WTC11 (cell line): ENCODE data around the gene RETREG2. TPM values are rescaled to one million over a fixed set of nuclear protein-coding genes. Genes with fewer than 3 reads are reported as not detected.

ENCODE experiments used
- AR ChIP-seq: fragments of 250-450 bp; sonication (Bioruptor Pico); IDR thresholded peaks from 2 replicates; pipeline ENCODE4 v1.9.0; 2021; ENCODE audit warnings: mild to moderate bottlenecking
- CREM ChIP-seq: sonication (generic); formaldehyde crosslinking; IDR thresholded peaks from 2 replicates; pipeline ENCODE4 v1.8.1; 2022; ENCODE audit warnings: mild to moderate bottlenecking, missing genetic modification reagents, moderate library complexity
- CTCF ChIP-seq: fragments of 200-600 bp; IDR thresholded peaks from 2 replicates; pipeline ENCODE4 v1.8.0; 2022; ENCODE audit warnings: antibody characterized with exemption
- E2F1 ChIP-seq: sonication (generic); formaldehyde crosslinking; IDR thresholded peaks from 2 replicates; pipeline ENCODE4 v1.8.0; 2022; ENCODE audit warnings: mild to moderate bottlenecking, missing genetic modification reagents
- FOXK1 ChIP-seq: sonication (generic); formaldehyde crosslinking; IDR thresholded peaks from 2 replicates; pipeline ENCODE4 v1.8.0; 2022; ENCODE audit warnings: mild to moderate bottlenecking, moderate library complexity, missing genetic modification reagents
- NR2C2 ChIP-seq: sonication (generic); formaldehyde crosslinking; IDR thresholded peaks from 2 replicates; pipeline ENCODE4 v1.8.0; 2022; ENCODE audit warnings: mild to moderate bottlenecking, missing genetic modification reagents
- NR3C1 ChIP-seq: sonication (generic); formaldehyde crosslinking; conservative IDR thresholded peaks from 2 replicates; pipeline ENCODE4 v1.8.1; 2023; ENCODE audit warnings: low read depth, mild to moderate bottlenecking, missing genetic modification reagents
- OVOL2 ChIP-seq: fragments of 250-450 bp; sonication (Bioruptor Pico); IDR thresholded peaks from 2 replicates; pipeline ENCODE4 v1.9.0; 2021; ENCODE audit warnings: mild to moderate bottlenecking, borderline replicate concordance
- PRRX2 ChIP-seq: fragments of 250-450 bp; sonication (Bioruptor Pico); IDR thresholded peaks from 2 replicates; pipeline ENCODE4 v1.8.0; 2021; ENCODE audit warnings: mild to moderate bottlenecking
- RELA ChIP-seq: sonication (generic); formaldehyde crosslinking; IDR thresholded peaks from 2 replicates; pipeline ENCODE4 v1.8.1; 2022; ENCODE audit warnings: missing genetic modification reagents, mild to moderate bottlenecking, borderline replicate concordance
- SOX15 ChIP-seq: fragments of 250-450 bp; sonication (Bioruptor Pico); IDR thresholded peaks from 2 replicates; pipeline ENCODE4 v1.9.0; 2021; ENCODE audit warnings: mild to moderate bottlenecking
- ZNF138 ChIP-seq: sonication (generic); formaldehyde crosslinking; conservative IDR thresholded peaks from 2 replicates; pipeline ENCODE4 v1.8.1; 2022; ENCODE audit warnings: mild to moderate bottlenecking, moderate library complexity, missing genetic modification reagents
- ZNF219 ChIP-seq: sonication (generic); formaldehyde crosslinking; IDR thresholded peaks from 2 replicates; pipeline ENCODE4 v1.8.0; 2023; ENCODE audit warnings: missing genetic modification reagents, mild to moderate bottlenecking, borderline replicate concordance
- ZNF281 ChIP-seq: sonication (generic); formaldehyde crosslinking; IDR thresholded peaks from 2 replicates; pipeline ENCODE4 v1.8.0; 2023; ENCODE audit warnings: mild to moderate bottlenecking, missing genetic modification reagents
- ZNF425 ChIP-seq: fragments of 250-450 bp; sonication (Bioruptor Pico); conservative IDR thresholded peaks from 2 replicates; pipeline ENCODE4 v1.9.0; 2021; ENCODE audit warnings: mild to moderate bottlenecking
- total RNA-seq: library from RNA; stranded (reverse); gene quantifications from 3 replicates; pipeline ENCODE4 v1.2.3, GENCODE V29; 2021
- TF ChIP-seq, protein P1 (sequence below): sonication (generic); formaldehyde crosslinking; IDR thresholded peaks from 2 replicates; pipeline ENCODE4 v1.8.0; 2023; ENCODE audit warnings: missing genetic modification reagents
- TF ChIP-seq, protein P2 (sequence below): sonication (generic); formaldehyde crosslinking; IDR thresholded peaks from 2 replicates; pipeline ENCODE4 v1.8.0; 2022; ENCODE audit warnings: mild to moderate bottlenecking, missing genetic modification reagents
- TF ChIP-seq, protein P3 (sequence below): fragments of 250-450 bp; sonication (Bioruptor Pico); IDR thresholded peaks from 2 replicates; pipeline ENCODE4 v1.9.0; 2021; ENCODE audit warnings: mild to moderate bottlenecking, borderline replicate concordance
- TF ChIP-seq, protein P4 (sequence below): sonication (generic); formaldehyde crosslinking; IDR thresholded peaks from 2 replicates; pipeline ENCODE4 v1.8.1; 2022; ENCODE audit warnings: mild to moderate bottlenecking, moderate library complexity, missing genetic modification reagents

RETREG2 gene
- total RNA-seq, 1 experiment from 2014 or later, result 60.2 TPM

DNA sequence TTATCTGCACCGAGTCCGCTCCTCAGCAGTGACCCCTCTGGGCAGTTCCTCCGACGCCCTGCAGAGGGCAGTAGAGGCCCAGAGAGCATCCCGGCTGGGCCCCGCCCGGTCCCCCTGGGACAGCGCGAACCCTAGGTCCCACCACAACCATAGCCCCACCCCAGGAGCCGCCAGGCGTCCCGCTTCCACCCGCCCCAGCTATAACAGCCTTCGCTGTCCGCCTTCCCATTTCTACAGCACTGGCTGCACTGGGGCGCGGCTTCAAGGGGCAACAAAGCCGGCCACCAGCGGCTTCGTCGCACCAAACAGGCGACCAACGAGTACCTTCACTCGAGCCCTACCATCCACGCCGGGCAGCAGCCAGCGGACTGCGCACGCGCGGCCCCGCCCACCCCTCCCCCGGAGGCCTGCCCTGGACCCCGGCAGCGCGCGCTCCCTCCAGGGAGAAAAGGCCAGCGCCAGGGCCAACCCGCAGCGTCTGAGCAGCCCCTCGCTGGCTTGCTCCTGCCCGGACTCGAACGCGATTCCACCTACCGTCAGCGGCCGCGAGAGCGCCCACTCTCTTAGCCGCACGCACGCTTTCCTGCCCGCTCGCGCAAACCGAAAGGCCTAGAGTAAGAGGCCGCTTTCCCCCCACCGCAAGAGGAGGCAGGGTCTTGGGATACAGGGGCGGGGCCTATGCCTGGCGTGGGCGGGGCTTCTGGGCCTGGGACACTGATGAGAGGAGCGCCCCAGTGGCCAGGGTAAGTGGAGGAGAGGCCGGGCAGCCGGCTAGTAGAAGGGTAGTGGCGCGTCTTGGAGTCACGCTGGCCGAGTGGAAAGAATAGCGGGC lies 17.7 kb upstream of the RETREG2 start, which contains the start of gene NHEJ1 (continued):
- no peak for TF ChIP-seq AR
- TF ChIP-seq FOXK1 (CRISPR knock-in tag), result no peak
- TF ChIP-seq ZNF425 (CRISPR knock-in tag), result no peak
- no peak for TF ChIP-seq PRRX2
- TF ChIP-seq ZNF138, result no peak
- no peak for TF ChIP-seq NR2C2
- no peak for TF ChIP-seq ZNF219
- TF ChIP-seq, protein P1, sequence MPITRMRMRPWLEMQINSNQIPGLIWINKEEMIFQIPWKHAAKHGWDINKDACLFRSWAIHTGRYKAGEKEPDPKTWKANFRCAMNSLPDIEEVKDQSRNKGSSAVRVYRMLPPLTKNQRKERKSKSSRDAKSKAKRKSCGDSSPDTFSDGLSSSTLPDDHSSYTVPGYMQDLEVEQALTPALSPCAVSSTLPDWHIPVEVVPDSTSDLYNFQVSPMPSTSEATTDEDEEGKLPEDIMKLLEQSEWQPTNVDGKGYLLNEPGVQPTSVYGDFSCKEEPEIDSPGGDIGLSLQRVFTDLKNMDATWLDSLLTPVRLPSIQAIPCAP (CRISPR knock-in tag), result no peak
- TF ChIP-seq CTCF, result peak; percentile 98
- no peak for TF ChIP-seq NR3C1 (CRISPR knock-in tag)
- TF ChIP-seq, protein P2, sequence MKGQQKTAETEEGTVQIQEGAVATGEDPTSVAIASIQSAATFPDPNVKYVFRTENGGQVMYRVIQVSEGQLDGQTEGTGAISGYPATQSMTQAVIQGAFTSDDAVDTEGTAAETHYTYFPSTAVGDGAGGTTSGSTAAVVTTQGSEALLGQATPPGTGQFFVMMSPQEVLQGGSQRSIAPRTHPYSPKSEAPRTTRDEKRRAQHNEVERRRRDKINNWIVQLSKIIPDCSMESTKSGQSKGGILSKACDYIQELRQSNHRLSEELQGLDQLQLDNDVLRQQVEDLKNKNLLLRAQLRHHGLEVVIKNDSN (CRISPR knock-in tag), result no peak; the same call in 1 of the 2 replicates
- no peak for TF ChIP-seq CREM (CRISPR knock-in tag)
- TF ChIP-seq, protein P3, sequence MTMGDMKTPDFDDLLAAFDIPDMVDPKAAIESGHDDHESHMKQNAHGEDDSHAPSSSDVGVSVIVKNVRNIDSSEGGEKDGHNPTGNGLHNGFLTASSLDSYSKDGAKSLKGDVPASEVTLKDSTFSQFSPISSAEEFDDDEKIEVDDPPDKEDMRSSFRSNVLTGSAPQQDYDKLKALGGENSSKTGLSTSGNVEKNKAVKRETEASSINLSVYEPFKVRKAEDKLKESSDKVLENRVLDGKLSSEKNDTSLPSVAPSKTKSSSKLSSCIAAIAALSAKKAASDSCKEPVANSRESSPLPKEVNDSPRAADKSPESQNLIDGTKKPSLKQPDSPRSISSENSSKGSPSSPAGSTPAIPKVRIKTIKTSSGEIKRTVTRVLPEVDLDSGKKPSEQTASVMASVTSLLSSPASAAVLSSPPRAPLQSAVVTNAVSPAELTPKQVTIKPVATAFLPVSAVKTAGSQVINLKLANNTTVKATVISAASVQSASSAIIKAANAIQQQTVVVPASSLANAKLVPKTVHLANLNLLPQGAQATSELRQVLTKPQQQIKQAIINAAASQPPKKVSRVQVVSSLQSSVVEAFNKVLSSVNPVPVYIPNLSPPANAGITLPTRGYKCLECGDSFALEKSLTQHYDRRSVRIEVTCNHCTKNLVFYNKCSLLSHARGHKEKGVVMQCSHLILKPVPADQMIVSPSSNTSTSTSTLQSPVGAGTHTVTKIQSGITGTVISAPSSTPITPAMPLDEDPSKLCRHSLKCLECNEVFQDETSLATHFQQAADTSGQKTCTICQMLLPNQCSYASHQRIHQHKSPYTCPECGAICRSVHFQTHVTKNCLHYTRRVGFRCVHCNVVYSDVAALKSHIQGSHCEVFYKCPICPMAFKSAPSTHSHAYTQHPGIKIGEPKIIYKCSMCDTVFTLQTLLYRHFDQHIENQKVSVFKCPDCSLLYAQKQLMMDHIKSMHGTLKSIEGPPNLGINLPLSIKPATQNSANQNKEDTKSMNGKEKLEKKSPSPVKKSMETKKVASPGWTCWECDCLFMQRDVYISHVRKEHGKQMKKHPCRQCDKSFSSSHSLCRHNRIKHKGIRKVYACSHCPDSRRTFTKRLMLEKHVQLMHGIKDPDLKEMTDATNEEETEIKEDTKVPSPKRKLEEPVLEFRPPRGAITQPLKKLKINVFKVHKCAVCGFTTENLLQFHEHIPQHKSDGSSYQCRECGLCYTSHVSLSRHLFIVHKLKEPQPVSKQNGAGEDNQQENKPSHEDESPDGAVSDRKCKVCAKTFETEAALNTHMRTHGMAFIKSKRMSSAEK (CRISPR knock-in tag), result no peak
- no peak for TF ChIP-seq ZNF281 (CRISPR knock-in tag)
- TF ChIP-seq SOX15 (CRISPR knock-in tag), result no peak
- no peak for TF ChIP-seq OVOL2 (CRISPR knock-in tag)
- no peak for TF ChIP-seq E2F1 (CRISPR knock-in tag)
- TF ChIP-seq, protein P4, sequence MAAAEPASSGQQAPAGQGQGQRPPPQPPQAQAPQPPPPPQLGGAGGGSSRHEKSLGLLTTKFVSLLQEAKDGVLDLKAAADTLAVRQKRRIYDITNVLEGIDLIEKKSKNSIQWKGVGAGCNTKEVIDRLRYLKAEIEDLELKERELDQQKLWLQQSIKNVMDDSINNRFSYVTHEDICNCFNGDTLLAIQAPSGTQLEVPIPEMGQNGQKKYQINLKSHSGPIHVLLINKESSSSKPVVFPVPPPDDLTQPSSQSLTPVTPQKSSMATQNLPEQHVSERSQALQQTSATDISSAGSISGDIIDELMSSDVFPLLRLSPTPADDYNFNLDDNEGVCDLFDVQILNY, result peak; percentile 77; the same call in 1 of the 2 replicates
- no peak for TF ChIP-seq RELA (CRISPR knock-in tag)
